Measurements from ENCODE around the gene FAM241A.
"Not testable (repeated sequence)": the region's sequence is repeated elsewhere in the genome, so short reads cannot be mapped to it uniquely, and the experiment has no call there.

The FAM241A gene

DNA sequence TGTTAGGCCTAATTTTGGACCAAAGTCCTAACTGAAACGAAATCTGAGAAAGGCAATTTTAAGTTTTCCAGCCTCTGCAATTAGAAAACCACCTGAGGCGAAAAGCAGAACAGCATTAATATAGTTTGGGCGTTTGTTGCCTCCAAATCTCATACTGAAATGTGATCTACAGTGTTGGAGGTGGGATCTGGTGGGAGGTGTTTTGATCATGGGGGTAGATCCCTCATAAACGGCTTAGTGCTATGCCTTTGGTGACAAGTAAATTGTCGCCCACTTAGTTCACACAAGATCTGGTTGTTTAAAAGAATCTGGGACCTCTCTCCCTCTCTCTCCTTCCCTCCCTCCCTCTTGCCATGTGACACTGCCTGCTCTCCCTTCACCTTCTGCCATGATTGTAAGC is 5.7 kb downstream of the FAM241A start:
- in situ Hi-C loops (cut with MboI; ENCODE audit: low pct_unique_long_range_greater_than_20kb, low sequenced_read_pairs, unreplicated experiment), result no loop called here
- DNase-seq (ENCODE audit: low spot score), result no peak
- TF ChIP-seq, protein P1, sequence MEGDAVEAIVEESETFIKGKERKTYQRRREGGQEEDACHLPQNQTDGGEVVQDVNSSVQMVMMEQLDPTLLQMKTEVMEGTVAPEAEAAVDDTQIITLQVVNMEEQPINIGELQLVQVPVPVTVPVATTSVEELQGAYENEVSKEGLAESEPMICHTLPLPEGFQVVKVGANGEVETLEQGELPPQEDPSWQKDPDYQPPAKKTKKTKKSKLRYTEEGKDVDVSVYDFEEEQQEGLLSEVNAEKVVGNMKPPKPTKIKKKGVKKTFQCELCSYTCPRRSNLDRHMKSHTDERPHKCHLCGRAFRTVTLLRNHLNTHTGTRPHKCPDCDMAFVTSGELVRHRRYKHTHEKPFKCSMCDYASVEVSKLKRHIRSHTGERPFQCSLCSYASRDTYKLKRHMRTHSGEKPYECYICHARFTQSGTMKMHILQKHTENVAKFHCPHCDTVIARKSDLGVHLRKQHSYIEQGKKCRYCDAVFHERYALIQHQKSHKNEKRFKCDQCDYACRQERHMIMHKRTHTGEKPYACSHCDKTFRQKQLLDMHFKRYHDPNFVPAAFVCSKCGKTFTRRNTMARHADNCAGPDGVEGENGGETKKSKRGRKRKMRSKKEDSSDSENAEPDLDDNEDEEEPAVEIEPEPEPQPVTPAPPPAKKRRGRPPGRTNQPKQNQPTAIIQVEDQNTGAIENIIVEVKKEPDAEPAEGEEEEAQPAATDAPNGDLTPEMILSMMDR (IDR thresholded peaks at IDR 0.05; ENCODE audit: extremely low read depth, insufficient read depth, missing control alignments), result no peak

DNA sequence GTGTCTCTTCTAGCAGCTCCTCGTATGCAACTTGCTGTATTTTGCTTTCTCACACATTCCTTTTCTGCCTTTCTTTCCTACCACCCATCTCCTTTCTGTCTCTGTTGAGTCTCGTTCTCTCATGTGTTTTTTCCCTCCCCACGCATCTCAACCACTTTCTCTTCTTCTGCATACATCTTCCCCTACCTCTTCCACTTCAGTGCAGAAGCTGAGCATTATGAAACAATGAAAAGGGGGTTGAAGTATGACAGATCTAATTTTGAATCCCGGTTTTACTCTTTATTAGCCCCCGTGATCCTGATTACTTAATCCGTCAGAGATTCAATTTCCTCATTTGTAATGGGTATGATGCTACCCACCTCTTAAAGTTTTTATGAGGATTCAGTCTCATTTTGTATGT is 7.3 kb downstream of the FAM241A start:
- in situ Hi-C loops (cut with MboI; ENCODE audit: low pct_unique_long_range_greater_than_20kb, low sequenced_read_pairs, unreplicated experiment), result no loop called here
- TF ChIP-seq, protein P1 (IDR thresholded peaks at IDR 0.05; ENCODE audit: extremely low read depth, insufficient read depth, missing control alignments), result no peak
- DNase-seq (ENCODE audit: low spot score), result no peak

DNA sequence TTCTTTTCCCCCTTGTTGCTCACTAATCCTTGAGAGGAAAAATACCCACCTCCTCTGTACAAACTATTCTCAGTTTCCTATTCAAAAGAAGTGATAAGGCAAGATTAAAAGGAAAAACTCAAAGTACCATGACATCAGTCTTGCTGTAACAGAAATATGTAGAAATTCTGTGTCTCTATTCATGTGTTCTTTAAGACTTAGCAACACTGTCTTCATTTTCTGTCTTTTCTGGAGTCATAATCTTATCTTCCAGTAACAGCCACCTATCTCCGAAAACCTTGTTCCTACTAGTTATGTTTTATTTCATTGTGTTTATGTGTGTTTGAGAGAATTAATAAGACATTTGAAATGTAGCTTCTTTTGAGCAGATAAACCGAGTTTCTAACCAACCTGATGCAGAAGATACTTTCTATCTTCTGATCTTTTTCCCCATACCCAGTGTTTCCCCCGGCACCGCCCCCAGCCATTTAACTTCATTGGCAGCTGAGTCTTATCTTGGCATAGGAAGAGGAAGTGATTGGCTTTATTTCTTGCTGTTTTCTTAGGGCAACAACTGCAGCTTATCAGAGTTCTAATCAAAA is 8.0 kb downstream of the FAM241A start:
- DNase-seq (ENCODE audit: low spot score), result no peak
- TF ChIP-seq, protein P1 (IDR thresholded peaks at IDR 0.05; ENCODE audit: extremely low read depth, insufficient read depth, missing control alignments), result no peak
- in situ Hi-C loops (cut with MboI; ENCODE audit: low pct_unique_long_range_greater_than_20kb, low sequenced_read_pairs, unreplicated experiment), result no loop called here

DNA sequence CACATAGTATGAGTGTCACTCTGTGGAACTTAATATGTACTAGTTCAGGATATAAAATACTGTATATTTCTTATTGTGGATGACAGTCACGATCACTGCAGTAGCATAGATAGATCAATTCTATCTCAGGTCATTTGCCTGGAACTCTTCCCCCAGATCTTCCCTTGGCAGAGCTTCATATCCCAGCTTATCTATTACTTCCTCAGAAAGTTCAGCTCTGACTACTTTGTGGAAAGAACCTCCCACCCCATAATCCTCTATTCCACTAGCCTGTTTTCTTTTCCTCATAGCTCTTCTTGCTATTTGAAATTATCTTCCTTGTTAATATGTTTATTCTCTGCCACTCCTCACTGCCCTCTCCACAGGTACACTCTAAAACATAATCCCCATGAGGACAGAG is 10.9 kb downstream of the FAM241A start:
- in situ Hi-C loops (cut with MboI; ENCODE audit: low pct_unique_long_range_greater_than_20kb, low sequenced_read_pairs, unreplicated experiment), result no loop called here
- DNase-seq (ENCODE audit: low spot score), result no peak
- TF ChIP-seq, protein P1 (IDR thresholded peaks at IDR 0.05; ENCODE audit: extremely low read depth, insufficient read depth, missing control alignments), result no peak

DNA sequence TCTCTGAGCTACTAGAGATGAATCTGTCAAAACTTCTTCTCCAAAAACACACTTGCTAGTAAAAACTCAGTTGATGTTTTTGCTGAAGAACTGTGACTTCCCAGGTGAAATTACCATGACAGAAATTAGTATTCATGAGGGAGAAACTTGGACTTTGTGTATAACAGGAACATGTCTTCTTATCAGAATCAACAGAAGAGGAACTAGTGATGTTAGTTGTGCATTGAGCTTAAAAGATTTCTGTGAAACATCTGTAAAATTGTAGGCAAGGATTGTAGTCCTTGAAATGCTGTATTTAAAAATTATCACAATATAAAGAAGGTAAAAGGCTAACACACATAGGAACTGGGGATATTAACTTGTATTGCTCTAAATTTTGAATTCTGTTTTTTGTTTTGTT is 11.3 kb downstream of the FAM241A start:
- TF ChIP-seq, protein P1 (IDR thresholded peaks at IDR 0.05; ENCODE audit: extremely low read depth, insufficient read depth, missing control alignments), result no peak
- in situ Hi-C loops (cut with MboI; ENCODE audit: low pct_unique_long_range_greater_than_20kb, low sequenced_read_pairs, unreplicated experiment), result no loop called here
- DNase-seq (ENCODE audit: low spot score), result no peak

DNA sequence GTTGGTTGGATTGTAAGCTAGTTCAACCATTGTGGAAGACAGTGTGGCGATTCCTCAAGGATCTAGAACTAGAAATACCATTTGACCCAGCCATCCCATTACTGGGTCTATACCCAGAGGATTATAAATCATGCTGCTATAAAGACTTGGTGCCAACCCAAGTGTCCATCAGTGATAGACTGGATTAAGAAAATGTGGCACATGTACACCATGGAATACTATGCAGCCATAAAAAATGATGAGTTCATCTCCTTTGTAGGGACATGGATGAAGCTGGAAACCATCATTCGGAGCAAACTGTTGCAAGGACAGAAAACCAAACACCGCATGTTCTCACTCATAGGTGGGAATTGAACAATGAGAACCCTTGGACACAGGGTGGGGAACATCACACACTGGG is 18.5 kb downstream of the FAM241A start:
- in situ Hi-C loops (cut with MboI; ENCODE audit: low pct_unique_long_range_greater_than_20kb, low sequenced_read_pairs, unreplicated experiment); DNase-seq (ENCODE audit: low spot score): not testable (repeated sequence)

DNA sequence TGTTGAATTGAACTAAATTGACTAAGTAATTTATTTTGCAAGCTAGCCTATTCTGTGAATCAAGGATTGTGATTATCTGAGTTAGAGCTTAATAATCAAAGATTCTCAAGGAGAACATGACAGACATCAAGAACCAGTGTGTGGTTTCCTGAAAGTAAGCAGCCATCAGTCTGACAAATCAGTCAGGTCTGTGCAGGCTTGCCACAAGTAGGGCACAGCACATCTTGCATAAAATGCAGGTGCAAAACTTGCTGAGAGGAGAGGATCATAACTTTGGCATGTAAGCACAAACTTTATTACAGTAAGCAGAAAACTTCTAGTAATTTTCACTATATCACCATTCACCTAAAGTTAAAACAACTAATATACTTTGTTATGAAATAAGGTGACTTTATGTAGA is 22.5 kb downstream of the FAM241A start:
- TF ChIP-seq, protein P1 (IDR thresholded peaks at IDR 0.05; ENCODE audit: extremely low read depth, insufficient read depth, missing control alignments), result no peak
- in situ Hi-C loops (cut with MboI; ENCODE audit: low pct_unique_long_range_greater_than_20kb, low sequenced_read_pairs, unreplicated experiment), result no loop called here
- DNase-seq (ENCODE audit: low spot score), result no peak

Data from GM13977 (cell line).